NT2/D1 (cell line): Measurements from ENCODE around the gene TICRR.

Experiments
- SUZ12 ChIP-seq: IDR thresholded peaks from 2 replicates; pipeline ENCODE4 v1.6.1; 2011; ENCODE audit not compliant: insufficient read length, insufficient read depth; ENCODE audit errors: extremely low read depth
- YY1 ChIP-seq: IDR thresholded peaks from 2 replicates; pipeline ENCODE4 v1.6.1; 2011; ENCODE audit not compliant: insufficient read length, insufficient read depth
- ZNF274 ChIP-seq: IDR thresholded peaks from 2 replicates; pipeline ENCODE4 v1.6.1; 2011; ENCODE audit warnings: mild to moderate bottlenecking, low read depth, low read length

- TF ChIP-seq YY1: no peak
- TF ChIP-seq ZNF274: no peak
- TF ChIP-seq SUZ12: no peak
These were observed 41.3 kb upstream of the TICRR start for GRCh38 chr15:89533861-89534544.
